Measurements from ENCODE around the gene PRXL2B.

Gene PRXL2B

GRCh38 chr1:2585318-2586092, 1.1 kb upstream of the PRXL2B start:
- DNase-seq (ENCODE audit: low spot score), result peak; percentile 79

- peak; percentile 8 for DNase-seq (ENCODE audit: low spot score)
Measured at GRCh38 chr1:2587071-2587859, 688 bp downstream of the PRXL2B start.

GRCh38 chr1:2587860-2588571, 1.4 kb downstream of the PRXL2B start:
- DNase-seq (ENCODE audit: low spot score), result no peak

- no peak for DNase-seq (ENCODE audit: low spot score)
Measured at GRCh38 chr1:2588661-2589430, 2.3 kb downstream of the PRXL2B start.

- no peak for DNase-seq (ENCODE audit: low spot score)
Measured at GRCh38 chr1:2589431-2590232, 3.1 kb downstream of the PRXL2B start.

- no peak for DNase-seq (ENCODE audit: low spot score)
Measured at GRCh38 chr1:2590233-2591141, 3.9 kb downstream of the PRXL2B start.

GRCh38 chr1:2591233-2591580, 4.6 kb downstream of the PRXL2B start:
- DNase-seq (ENCODE audit: low spot score), result no peak

- DNase-seq (ENCODE audit: low spot score), result no peak
Measured at GRCh38 chr1:2591581-2592261, 5.1 kb downstream of the PRXL2B start.

GRCh38 chr1:2592672-2593071, 6.1 kb downstream of the PRXL2B start:
- no peak for DNase-seq (ENCODE audit: low spot score)

GRCh38 chr1:2593251-2593878, 6.8 kb downstream of the PRXL2B start:
- DNase-seq (ENCODE audit: low spot score), result no peak

GRCh38 chr1:2594001-2594640, 7.5 kb downstream of the PRXL2B start:
- DNase-seq (ENCODE audit: low spot score), result no peak

GRCh38 chr1:2594641-2595131, 8.1 kb downstream of the PRXL2B start:
- DNase-seq (ENCODE audit: low spot score), result no peak

- DNase-seq (ENCODE audit: low spot score), result no peak
Measured at GRCh38 chr1:2595261-2595811, 8.8 kb downstream of the PRXL2B start.

- DNase-seq (ENCODE audit: low spot score), result no peak
Measured at GRCh38 chr1:2595812-2596529, 9.4 kb downstream of the PRXL2B start.

GRCh38 chr1:2596530-2597333, 10.2 kb downstream of the PRXL2B start:
- no peak for DNase-seq (ENCODE audit: low spot score)
